H1 (cell line): Measurements from ENCODE around the gene MAD2L2. TPM values are rescaled to one million over a fixed set of nuclear protein-coding genes. Genes with fewer than 3 reads are reported as not detected.

Source experiments
- CTCF ChIA-PET: fragments of 300-600 bp; sonication (Branson Sonifier 250); formaldehyde crosslinking; loops from one replicate; lab custom pipeline; 2021; ENCODE audit not compliant: partially characterized antibody; lab: Charles Lee
- POLR2A ChIA-PET: fragments of 300-600 bp; sonication (Branson Sonifier 250); formaldehyde crosslinking; loops from one replicate; lab custom pipeline; 2021; ENCODE audit warnings: inconsistent platforms; ENCODE audit not compliant: partially characterized antibody; lab: Charles Lee
- DNase-seq, 2 experiments: peaks; one replicate each; pipeline versions ENCODE4 v3.0.0 to v3.0.0-alpha.2; 2010 to 2022; ENCODE audit warnings: low spot score in 2 of 2, low read depth in 1 of 2, mixed read lengths in 1 of 2
- FAIRE-seq: peaks from 2 replicates; lab custom pipeline; 2011; peaks lifted over from hg19 to GRCh38; lab: Jason Lieb, UNC
- H2AFZ ChIP-seq: 2 replicates; pipeline ENCODE4 v1.8.1; 2012; ENCODE audit warnings: low read length, inconsistent platforms
- H2AK5ac ChIP-seq: 2 replicates; pipeline ENCODE4 v1.6.1; 2013; ENCODE audit warnings: low read depth, low read length
- H2BK120ac ChIP-seq: replicated peaks from 2 replicates; pipeline ENCODE3; 2013; ENCODE audit warnings: low read depth, low read length, inconsistent platforms
- H2BK12ac ChIP-seq: 2 replicates; pipeline ENCODE4 v1.6.1; 2013; ENCODE audit warnings: low read depth, low read length
- H2BK15ac ChIP-seq: 2 replicates; pipeline ENCODE4 v1.6.1; 2013; ENCODE audit warnings: low read length
- H2BK20ac ChIP-seq: 2 replicates; pipeline ENCODE4 v1.6.1; 2013; ENCODE audit warnings: low read length
- H2BK5ac ChIP-seq: 2 replicates; pipeline ENCODE4 v1.6.1; 2013; ENCODE audit warnings: low read depth, low read length
- H3K14ac ChIP-seq: 2 replicates; pipeline ENCODE4 v1.6.1; 2013; ENCODE audit warnings: inconsistent platforms; ENCODE audit not compliant: insufficient read length
- H3K18ac ChIP-seq: 2 replicates; pipeline ENCODE4 v1.6.1; 2013; ENCODE audit warnings: low read length; ENCODE audit errors: extremely low read depth
- H3K23ac ChIP-seq: 2 replicates; pipeline ENCODE4 v1.6.1; 2013; ENCODE audit warnings: inconsistent platforms; ENCODE audit not compliant: insufficient read length
- H3K23me2 ChIP-seq: 2 replicates; pipeline ENCODE4 v1.6.1; 2013; ENCODE audit warnings: low read depth, low read length
- H3K27ac ChIP-seq: 2 replicates; pipeline ENCODE4 v1.6.1; 2011; ENCODE audit warnings: low read depth, low read length, inconsistent platforms
- H3K27me3 ChIP-seq, 4 experiments: replicated peaks in 1 of 4; 1 replicate in 1 of 4; 2 replicates in 3 of 4; pipeline versions ENCODE4 v1.6.1 to v1.8.1; 2011 to 2013; ENCODE audit warnings: low read length in 3 of 4, mild to moderate bottlenecking in 3 of 4, inconsistent platforms in 2 of 4, mixed read lengths in 2 of 4, moderate library complexity in 1 of 4; ENCODE audit not compliant: control insufficient read depth in 3 of 4, insufficient read depth in 3 of 4; ENCODE audit errors: extremely low read depth in 1 of 4
- H3K36me3 ChIP-seq, 4 experiments: 2 replicates each; pipeline versions ENCODE4 v1.6.1 to v1.8.1; 2011 to 2013; ENCODE audit warnings: mild to moderate bottlenecking in 4 of 4, low read length in 3 of 4, moderate library complexity in 2 of 4, control low read depth in 1 of 4, inconsistent platforms in 1 of 4; ENCODE audit not compliant: insufficient read depth in 4 of 4, control insufficient read depth in 2 of 4
- H3K4ac ChIP-seq: replicated peaks from 2 replicates; pipeline ENCODE3; 2013; ENCODE audit warnings: low read length, low read depth, mixed read lengths, inconsistent platforms; ENCODE audit not compliant: insufficient read length
- H3K4me1 ChIP-seq, 4 experiments: replicated peaks in 1 of 4; 1 replicate in 1 of 4; 2 replicates in 3 of 4; pipeline versions ENCODE4 v1.6.1 to v1.8.1; 2011 to 2013; ENCODE audit warnings: low read length in 3 of 4, inconsistent platforms in 2 of 4, mixed read lengths in 1 of 4; ENCODE audit not compliant: insufficient read depth in 4 of 4, control insufficient read depth in 3 of 4
- H3K4me2 ChIP-seq, 2 experiments: 2 replicates each; pipeline versions ENCODE4 v1.6.1 to v1.8.1; 2011 to 2013; ENCODE audit warnings: low read depth in 2 of 2, low read length in 2 of 2, control low read depth in 1 of 2, inconsistent platforms in 1 of 2, mild to moderate bottlenecking in 1 of 2; ENCODE audit not compliant: insufficient read depth in 1 of 2
- H3K4me3 ChIP-seq, 4 experiments: fragments of 200-600, 300-600 bp in 1 of 4; sonication (generic), shearing (Covaris generic), sonication (Bioruptor Twin) in 1 of 4; 2 replicates each; pipeline versions ENCODE4 v1.5.1 to v1.8.1; 2011 to 2016; ENCODE audit warnings: low read length in 4 of 4, low read depth in 3 of 4, control low read depth in 2 of 4, inconsistent platforms in 2 of 4, mild to moderate bottlenecking in 2 of 4, mixed read lengths in 1 of 4, moderate library complexity in 1 of 4; ENCODE audit not compliant: insufficient read depth in 2 of 4; ENCODE audit errors: extremely low read depth in 1 of 4
- H3K56ac ChIP-seq: replicated peaks from 2 replicates; pipeline ENCODE3; 2013; ENCODE audit warnings: low read depth, mild to moderate bottlenecking, mixed read lengths, low read length, inconsistent platforms; ENCODE audit not compliant: insufficient read length
- H3K79me1 ChIP-seq: 2 replicates; pipeline ENCODE4 v1.6.1; 2013; ENCODE audit warnings: low read depth, low read length, control low read depth
- H3K79me2 ChIP-seq, 2 experiments: 2 replicates each; pipeline versions ENCODE4 v1.6.1 to v1.8.1; 2012 to 2013; ENCODE audit warnings: low read length in 2 of 2, mild to moderate bottlenecking in 2 of 2, inconsistent platforms in 1 of 2; ENCODE audit not compliant: insufficient read depth in 2 of 2, control insufficient read depth in 1 of 2
- H3K9ac ChIP-seq, 4 experiments: replicated peaks in 1 of 4; 1 replicate in 1 of 4; 2 replicates in 3 of 4; pipeline versions ENCODE4 v1.6.1 to v1.8.1; 2011 to 2013; ENCODE audit warnings: low read depth in 3 of 4, low read length in 3 of 4, control low read depth in 2 of 4, mild to moderate bottlenecking in 2 of 4, moderate library complexity in 2 of 4, inconsistent platforms in 1 of 4; ENCODE audit errors: extremely low read depth in 1 of 4
- H3K9me3 ChIP-seq, 2 experiments: 2 replicates each; pipeline versions ENCODE4 v1.6.1 to v1.8.1; 2012 to 2013; ENCODE audit warnings: mild to moderate bottlenecking in 2 of 2, moderate library complexity in 2 of 2, control low read depth in 1 of 2, inconsistent platforms in 1 of 2, low read depth in 1 of 2, low read length in 1 of 2, mixed read lengths in 1 of 2; ENCODE audit not compliant: insufficient read depth in 2 of 2
- H4K20me1 ChIP-seq, 2 experiments: replicated peaks in 1 of 2; 2 replicates each; pipeline versions ENCODE3 to v1.8.1; 2011 to 2013; ENCODE audit warnings: inconsistent platforms in 2 of 2, low read length in 2 of 2, mild to moderate bottlenecking in 1 of 2; ENCODE audit not compliant: insufficient read depth in 2 of 2, control insufficient read depth in 1 of 2
- H4K5ac ChIP-seq: 2 replicates; pipeline ENCODE4 v1.6.1; 2013; ENCODE audit warnings: low read length, low read depth, mixed read lengths, inconsistent platforms; ENCODE audit not compliant: insufficient read length
- H4K8ac ChIP-seq: 2 replicates; pipeline ENCODE4 v1.8.0; 2013; ENCODE audit warnings: mild to moderate bottlenecking, moderate library complexity, low read length, inconsistent platforms; ENCODE audit not compliant: insufficient read depth; ENCODE audit errors: extremely low read depth
- H4K91ac ChIP-seq: replicated peaks from 2 replicates; pipeline ENCODE3; 2013; ENCODE audit warnings: low read length, mixed read lengths, inconsistent platforms; ENCODE audit not compliant: insufficient read length
- ASH2L ChIP-seq: fragments of 200-600, 300-600 bp; sonication (generic); IDR thresholded peaks from one replicate; pipeline ENCODE4 v1.7.1; 2017; ENCODE audit warnings: low read length
- BACH1 ChIP-seq: IDR thresholded peaks from 2 replicates; pipeline ENCODE4 v1.6.1; 2012; ENCODE audit warnings: low read length, improper control_type of control experiment
- CBX8 ChIP-seq: fragments of 300-800, 300-1000 bp; sonication (generic); IDR thresholded peaks from 2 replicates; pipeline ENCODE4 v1.7.1; 2016; ENCODE audit warnings: low read depth, low read length, borderline replicate concordance
- EGR1 ChIP-seq: IDR thresholded peaks from 2 replicates; pipeline ENCODE4 v1.6.1; 2011; ENCODE audit warnings: low read depth, low read length, borderline replicate concordance
- FOSL1 ChIP-seq: IDR thresholded peaks from 2 replicates; pipeline ENCODE4 v1.6.1; 2011; ENCODE audit warnings: mild to moderate bottlenecking, low read depth, low read length, moderate library complexity; ENCODE audit not compliant: insufficient read depth
- JUND ChIP-seq: IDR thresholded peaks from 2 replicates; pipeline ENCODE4 v1.6.1; 2011; ENCODE audit warnings: mild to moderate bottlenecking, improper control_type of control experiment, low read length
- KDM5A ChIP-seq: fragments of 200-600 bp; IDR thresholded peaks from 2 replicates; pipeline ENCODE4 v1.7.1; 2012; ENCODE audit warnings: mild to moderate bottlenecking, low read length, inconsistent platforms, mixed read lengths
- NANOG ChIP-seq: IDR thresholded peaks from 2 replicates; pipeline ENCODE4 v1.6.1; 2011; ENCODE audit warnings: low read length, low read depth, mild to moderate bottlenecking, inconsistent platforms; ENCODE audit not compliant: insufficient read depth, poor library complexity, severe bottlenecking
- POLR2A ChIP-seq, 2 experiments: IDR thresholded peaks; 1 replicate in 1 of 2; 2 replicates in 1 of 2; pipeline ENCODE4 v1.6.1; 2011; ENCODE audit warnings: low read depth in 2 of 2, low read length in 2 of 2, mild to moderate bottlenecking in 2 of 2; ENCODE audit errors: control extremely low read depth in 1 of 2
- SIN3A ChIP-seq, 2 experiments: IDR thresholded peaks in 1 of 2; conservative IDR thresholded peaks in 1 of 2; 2 replicates each; pipeline ENCODE4 v1.6.1; 2011 to 2012; ENCODE audit warnings: low read length in 2 of 2, improper control_type of control experiment in 1 of 2, low read depth in 1 of 2, mild to moderate bottlenecking in 1 of 2
- SP1 ChIP-seq: IDR thresholded peaks from 2 replicates; pipeline ENCODE4 v1.6.1; 2011; ENCODE audit warnings: low read depth, low read length
- SP4 ChIP-seq: IDR thresholded peaks from 2 replicates; pipeline ENCODE4 v1.6.1; 2012; ENCODE audit warnings: low read length, inconsistent platforms
- TBP ChIP-seq: IDR thresholded peaks from 2 replicates; pipeline ENCODE4 v1.6.1; 2011; ENCODE audit warnings: low read depth, low read length, improper control_type of control experiment
- YY1 ChIP-seq: IDR thresholded peaks from 2 replicates; pipeline ENCODE4 v1.6.1; 2011; ENCODE audit warnings: low read depth, mild to moderate bottlenecking, low read length
- WGBS, 2 experiments: shearing (Covaris generic) in 1 of 2; methylation state at CpG; one replicate each; pipeline versions ENCODE4 v1.1.6 to v1.1.7; 2013 to 2015; ENCODE audit warnings: low lambda C conversion rate in 2 of 2, mixed read lengths in 2 of 2, inconsistent platforms in 1 of 2, low coverage in 1 of 2, missing lambda C conversion rate in 1 of 2; ENCODE audit not compliant: insufficient replicate concordance in 2 of 2, insufficient coverage in 1 of 2, insufficient read length in 1 of 2; ENCODE audit errors: extremely low coverage in 1 of 2, missing lambda C conversion rate in 1 of 2; 5-methylcytosine and 5-hydroxymethylcytosine counted together
- polyA plus RNA-seq, 7 experiments: library from polyadenylated mRNA; depleted of rRNA in 3 of 7; stranded (reverse) in 5 of 7; unstranded in 2 of 7; fragments of >200 nt in 5 of 7; fragments of 200-250 nt in 2 of 7; gene quantifications; 1 replicate in 5 of 7; 2 replicates in 1 of 7; 4 replicates in 1 of 7; pipeline versions ENCODE4 v1.2.1 to v1.2.3, GENCODE V29; 2011 to 2013; ENCODE audit warnings: missing spikeins in 2 of 7, mixed read lengths in 2 of 7
- total RNA-seq: library from RNA; stranded (reverse); fragmentation: NEBNext Ultra II Directional; extraction: Animal tissue kit (Norgen Biotek cat#: 25700); gene quantifications from 2 replicates; pipeline ENCODE4 v1.2.1, GENCODE V29; 2021

Gene MAD2L2
- total and polyA plus RNA-seq, 2 of the 8 experiments (the other 6 are each of a cell fraction or from before 2014, with no cell fraction given): 310 to 469 TPM

GRCh38 chr1:11682799-11683198 is 1.9 kb upstream of the MAD2L2 start:
- Histone ChIP-seq H2BK12ac (peak overlapping the region; percentile 100), H3K23me2 (peaks cover 8% of the 10 kb centered on the region), H3K9ac (peak overlapping the region in 1 of 4 experiments; percentile 15; a peak in 1 of 7 replicates), H3K9me3 (no peaks in the 10 kb centered on the region), H3K14ac (no peak overlapping the region), H3K79me2 (peaks cover 8 to 56% of the 10 kb centered on the region in 2 experiments), H3K27ac (peak overlapping the region; percentile 46; the same call in 1 of the 2 replicates), H3K56ac (no peak overlapping the region), H3K27me3 (no peaks in the 10 kb centered on the region), H3K4me2 (peak overlapping the region; percentile 88 to 96), H3K23ac (no peak overlapping the region), H2BK120ac (peak overlapping the region; percentile 1), H2BK5ac (peak overlapping the region; percentile 99), H4K8ac (peak overlapping the region; percentile 76; the same call in 1 of the 2 replicates), H2AK5ac (peak overlapping the region; percentile 99), H3K79me1 (peaks cover 18% of the 10 kb centered on the region), H2BK20ac (peak overlapping the region; percentile 99), H2AFZ (no peak overlapping the region), H3K36me3 (peaks cover 0 to 30% (median 5%) of the 10 kb centered on the region in 4 experiments; a peak in 5 of 8 replicates), H3K4me3 (peak overlapping the region in 2 of 4 experiments; percentile 23 to 87; a peak in 4 of 8 replicates), H2BK15ac (peak overlapping the region; percentile 66; the same call in 1 of the 2 replicates), H3K4me1 (peaks cover 14 to 38% (median 28%) of the 10 kb centered on the region in 4 experiments), H3K18ac (peak overlapping the region; percentile 97), H3K4ac (peak overlapping the region; percentile 10), H4K5ac (peak overlapping the region; percentile 25), H4K20me1 (peaks cover 3 to 10% of the 10 kb centered on the region in 2 experiments), H4K91ac (peak overlapping the region; percentile 38)
- WGBS, 2 experiments: 13% methylated on average over 1 of the region's 1 CpG; no CpG with 5 or more reads in 1 of the 2 experiments
- CTCF ChIA-PET: interaction anchor here (0.6 to 21.6 kb wide), 10 partner anchors 8 to 619 kb away, joined by 3 to 266 read pairs (median 9); partner anchors contain the start of gene FBXO6
- no peak for FAIRE-seq
- POLR2A ChIA-PET: interaction anchor here (0.6 to 32.0 kb wide), 20 partner anchors 3 to 782 kb away, joined by 3 to 1025 read pairs (median 6); partner anchors contain the start of genes AGTRAP, C1orf167, CLCN6 and DRAXIN
- DNase-seq: no peak
- TF ChIP-seq TBP (no peak), SP1 (no peak), SP4 (no peak), SIN3A (conservative IDR thresholded peaks at IDR 0.05 in 1 of 2, IDR thresholded peaks at IDR 0.05 in 1 of 2; ENCODE audit: low read depth in 1 of 2, low read length in 2 of 2) (no peak), ASH2L (no peak), JUND (no peak), POLR2A (IDR thresholded peaks at IDR 0.05; ENCODE audit: control extremely low read depth in 1 of 2, low read depth in 2 of 2, low read length in 2 of 2) (no peak), YY1 (no peak), BACH1 (no peak), NANOG (no peak), EGR1 (no peak), FOSL1 (no peak), KDM5A (no peak), CBX8 (no peak)
